ENCODE data around the gene PPP3CA. TPM values are rescaled to one million over a fixed set of nuclear protein-coding genes. Genes with fewer than 3 reads are reported as not detected.

Gene PPP3CA
- total RNA-seq, 1 donor from 2014 or later, result 29.9 TPM

- Mint-ChIP-seq H3K36me3 (ENCODE audit: unreplicated experiment) (no peaks in the 10 kb centered on the region), H3K27ac (ENCODE audit: unreplicated experiment) (no peak overlapping the region), H3K27me3 (ENCODE audit: unreplicated experiment) (no peaks in the 10 kb centered on the region), H3K4me1 (ENCODE audit: low read depth, unreplicated experiment) (no peaks in the 10 kb centered on the region), H3K4me3 (ENCODE audit: unreplicated experiment) (no peak overlapping the region), H3K9me3 (ENCODE audit: unreplicated experiment) (no peaks in the 10 kb centered on the region)
- DNase-seq, result no peak
- TF ChIP-seq, protein P1, sequence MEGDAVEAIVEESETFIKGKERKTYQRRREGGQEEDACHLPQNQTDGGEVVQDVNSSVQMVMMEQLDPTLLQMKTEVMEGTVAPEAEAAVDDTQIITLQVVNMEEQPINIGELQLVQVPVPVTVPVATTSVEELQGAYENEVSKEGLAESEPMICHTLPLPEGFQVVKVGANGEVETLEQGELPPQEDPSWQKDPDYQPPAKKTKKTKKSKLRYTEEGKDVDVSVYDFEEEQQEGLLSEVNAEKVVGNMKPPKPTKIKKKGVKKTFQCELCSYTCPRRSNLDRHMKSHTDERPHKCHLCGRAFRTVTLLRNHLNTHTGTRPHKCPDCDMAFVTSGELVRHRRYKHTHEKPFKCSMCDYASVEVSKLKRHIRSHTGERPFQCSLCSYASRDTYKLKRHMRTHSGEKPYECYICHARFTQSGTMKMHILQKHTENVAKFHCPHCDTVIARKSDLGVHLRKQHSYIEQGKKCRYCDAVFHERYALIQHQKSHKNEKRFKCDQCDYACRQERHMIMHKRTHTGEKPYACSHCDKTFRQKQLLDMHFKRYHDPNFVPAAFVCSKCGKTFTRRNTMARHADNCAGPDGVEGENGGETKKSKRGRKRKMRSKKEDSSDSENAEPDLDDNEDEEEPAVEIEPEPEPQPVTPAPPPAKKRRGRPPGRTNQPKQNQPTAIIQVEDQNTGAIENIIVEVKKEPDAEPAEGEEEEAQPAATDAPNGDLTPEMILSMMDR (IDR thresholded peaks at IDR 0.05; ENCODE audit: partially characterized antibody, unreplicated experiment), result no peak
These were observed 39.4 kb downstream of the PPP3CA start for GRCh38 chr4:101307899-101308298.

DNA sequence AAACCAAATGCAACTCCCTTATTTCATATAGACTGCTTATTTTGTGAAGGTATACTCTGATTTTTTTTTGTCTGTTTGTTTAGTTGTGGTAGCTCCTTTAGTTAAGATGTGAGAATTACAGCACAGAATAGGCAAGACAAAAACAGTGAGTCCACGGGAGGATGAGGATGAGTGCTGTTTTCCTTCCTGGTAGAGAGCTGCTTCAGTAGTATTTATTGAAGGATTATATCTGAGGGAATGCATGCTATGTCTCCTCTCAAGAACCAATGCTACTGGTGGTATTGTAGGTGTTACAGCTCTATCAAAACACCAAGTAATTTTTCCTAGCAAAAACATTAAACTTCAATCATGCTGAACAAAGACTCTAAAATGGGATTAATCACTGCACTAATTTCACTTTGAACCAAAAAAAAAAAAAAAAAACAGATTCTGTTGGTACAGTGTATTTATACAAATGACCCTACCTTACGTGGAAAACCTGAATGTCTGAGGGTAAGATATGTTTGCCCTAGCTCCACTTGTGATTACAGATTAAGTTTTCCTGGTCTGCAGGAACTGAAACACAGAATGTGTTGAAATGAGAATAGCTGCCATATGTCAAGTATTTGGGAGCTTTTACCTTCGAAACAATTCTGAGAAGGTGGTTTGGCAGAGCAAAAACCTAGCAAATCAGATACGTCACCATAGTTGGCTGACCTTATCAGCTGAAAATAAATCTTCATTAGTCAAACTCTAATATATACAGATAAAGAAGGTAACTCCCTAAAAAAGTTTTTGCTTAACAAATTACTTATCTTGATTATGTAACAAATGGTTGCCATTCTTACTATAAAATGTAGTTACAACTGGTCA is 40.3 kb downstream of the PPP3CA start:
- Mint-ChIP-seq H3K27me3 (ENCODE audit: unreplicated experiment) (no peaks in the 10 kb centered on the region), H3K36me3 (ENCODE audit: unreplicated experiment) (no peaks in the 10 kb centered on the region), H3K9me3 (ENCODE audit: unreplicated experiment) (no peaks in the 10 kb centered on the region), H3K4me1 (ENCODE audit: low read depth, unreplicated experiment) (no peaks in the 10 kb centered on the region), H3K4me3 (ENCODE audit: unreplicated experiment) (no peak overlapping the region), H3K27ac (ENCODE audit: unreplicated experiment) (no peak overlapping the region)
- no peak for DNase-seq
- TF ChIP-seq, protein P1 (IDR thresholded peaks at IDR 0.05; ENCODE audit: partially characterized antibody, unreplicated experiment), result no peak

- H3K27me3 Mint-ChIP-seq (ENCODE audit: unreplicated experiment), result no peaks in the 10 kb centered on the region
- no peaks in the 10 kb centered on the region for H3K36me3 Mint-ChIP-seq (ENCODE audit: unreplicated experiment)
- TF ChIP-seq, protein P1 (IDR thresholded peaks at IDR 0.05; ENCODE audit: partially characterized antibody, unreplicated experiment), result no peak
- no peaks in the 10 kb centered on the region for H3K4me1 Mint-ChIP-seq (ENCODE audit: low read depth, unreplicated experiment)
- no peak overlapping the region for H3K27ac Mint-ChIP-seq (ENCODE audit: unreplicated experiment)
- no peaks in the 10 kb centered on the region for H3K9me3 Mint-ChIP-seq (ENCODE audit: unreplicated experiment)
- DNase-seq, result no peak
- H3K4me3 Mint-ChIP-seq (ENCODE audit: unreplicated experiment), result no peak overlapping the region
These were observed 41.1 kb downstream of the PPP3CA start for GRCh38 chr4:101306225-101306624.

DNA sequence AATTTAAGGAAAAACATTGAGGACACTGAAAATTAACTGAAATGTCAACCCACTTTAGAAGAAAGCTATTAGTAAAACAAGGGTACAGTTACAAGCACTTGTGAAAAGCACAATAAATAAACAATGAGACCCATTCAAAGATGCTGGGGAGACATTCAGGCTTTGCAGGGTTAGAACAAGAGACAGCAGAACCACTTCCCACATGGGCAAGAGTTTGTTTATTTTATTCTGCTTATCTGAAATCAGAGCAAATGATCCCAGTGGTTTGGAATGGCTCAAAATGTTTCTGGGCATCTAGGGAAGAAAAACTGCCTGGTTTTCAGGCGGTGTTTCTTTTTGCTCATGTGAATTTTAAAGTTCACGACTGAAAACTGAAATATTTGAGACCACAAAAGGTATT is 42.4 kb downstream of the PPP3CA start:
- Mint-ChIP-seq H3K36me3 (ENCODE audit: unreplicated experiment) (no peaks in the 10 kb centered on the region), H3K27me3 (ENCODE audit: unreplicated experiment) (no peaks in the 10 kb centered on the region), H3K27ac (ENCODE audit: unreplicated experiment) (no peak overlapping the region), H3K4me1 (ENCODE audit: low read depth, unreplicated experiment) (no peaks in the 10 kb centered on the region), H3K4me3 (ENCODE audit: unreplicated experiment) (no peak overlapping the region), H3K9me3 (ENCODE audit: unreplicated experiment) (no peaks in the 10 kb centered on the region)
- no peak for DNase-seq
- TF ChIP-seq, protein P1 (IDR thresholded peaks at IDR 0.05; ENCODE audit: partially characterized antibody, unreplicated experiment), result no peak

DNA sequence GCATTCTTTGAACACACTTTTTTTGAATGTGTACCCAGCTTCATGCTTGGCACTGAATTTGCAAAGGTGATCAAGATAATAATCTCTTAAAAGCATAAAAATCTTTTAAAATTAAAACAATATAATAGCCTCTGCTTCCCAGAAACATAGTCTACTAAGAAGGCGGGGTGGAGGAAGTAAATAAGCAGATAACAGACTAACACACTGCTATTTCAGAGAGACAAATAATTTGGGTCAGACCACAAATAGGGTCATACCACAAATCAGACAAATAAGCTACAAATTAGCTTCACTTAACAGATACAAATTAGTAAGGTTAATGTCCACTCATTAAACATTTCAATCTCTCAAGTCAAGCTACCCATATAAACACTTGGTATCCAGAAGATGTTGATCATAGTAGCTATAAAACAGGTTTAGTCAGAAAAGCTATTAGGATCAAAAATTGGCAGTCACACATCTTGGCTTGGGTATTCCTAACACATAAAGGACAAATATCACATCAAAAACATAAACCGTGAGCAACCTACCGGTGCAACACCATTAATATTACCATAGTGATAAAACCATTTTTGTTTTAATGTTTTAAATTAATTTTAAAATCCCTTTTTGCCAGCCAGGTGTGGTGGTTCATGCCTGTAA is 47.3 kb downstream of the PPP3CA start:
- no peak overlapping the region for H3K27ac Mint-ChIP-seq (ENCODE audit: unreplicated experiment)
- H3K4me1 Mint-ChIP-seq (ENCODE audit: low read depth, unreplicated experiment), result no peaks in the 10 kb centered on the region
- TF ChIP-seq, protein P1 (IDR thresholded peaks at IDR 0.05; ENCODE audit: partially characterized antibody, unreplicated experiment), result no peak
- H3K9me3 Mint-ChIP-seq (ENCODE audit: unreplicated experiment), result no peaks in the 10 kb centered on the region
- DNase-seq, result no peak
- no peaks in the 10 kb centered on the region for H3K36me3 Mint-ChIP-seq (ENCODE audit: unreplicated experiment)
- H3K27me3 Mint-ChIP-seq (ENCODE audit: unreplicated experiment), result no peaks in the 10 kb centered on the region
- H3K4me3 Mint-ChIP-seq (ENCODE audit: unreplicated experiment), result no peak overlapping the region

Data from glutamatergic neuron (in vitro differentiated cells).